Ramos (cell line): Measurements from ENCODE around the gene SYTL2.

Source experiments
- in situ Hi-C: fragments of 300-500 bp; cut with MboI; formaldehyde crosslinking; loops from one replicate; pipeline ENCODE4 v1.14.3; 2022; ENCODE audit warnings: low sequenced_read_pairs; ENCODE audit not compliant: unreplicated experiment

Gene SYTL2

DNA sequence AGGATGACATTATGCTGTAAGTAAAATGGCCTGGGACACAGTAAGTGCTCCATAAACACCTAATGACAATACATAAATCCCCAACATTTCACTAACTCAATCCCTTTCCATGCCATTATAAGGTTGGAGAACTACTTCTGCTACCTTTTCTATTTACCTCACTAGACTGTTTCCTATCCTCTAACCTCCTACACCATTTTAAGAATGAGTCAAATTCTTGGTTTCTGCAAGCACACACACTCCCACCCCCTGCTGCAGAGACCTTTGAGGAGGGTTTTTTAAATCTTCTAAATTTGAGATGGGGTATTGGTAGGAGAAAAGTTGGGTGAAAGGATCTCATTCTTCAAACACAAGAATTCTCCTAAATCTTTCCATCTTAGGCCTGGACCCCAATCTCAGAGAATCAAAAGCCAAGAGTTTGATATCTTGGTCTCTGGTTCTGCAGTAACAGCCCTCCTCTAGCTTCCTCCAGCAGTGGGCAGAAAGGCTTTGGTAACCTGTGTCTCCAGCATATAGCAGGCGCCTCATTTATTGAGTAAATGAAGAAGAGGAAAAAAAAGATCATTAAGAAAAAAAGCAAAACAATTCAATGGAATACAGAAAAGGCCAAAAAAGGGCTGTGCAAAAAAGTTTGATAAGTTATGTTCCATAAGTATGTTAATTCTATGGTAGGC lies 42.3 kb downstream of the SYTL2 start:
- in situ Hi-C loops: no loop called here

DNA sequence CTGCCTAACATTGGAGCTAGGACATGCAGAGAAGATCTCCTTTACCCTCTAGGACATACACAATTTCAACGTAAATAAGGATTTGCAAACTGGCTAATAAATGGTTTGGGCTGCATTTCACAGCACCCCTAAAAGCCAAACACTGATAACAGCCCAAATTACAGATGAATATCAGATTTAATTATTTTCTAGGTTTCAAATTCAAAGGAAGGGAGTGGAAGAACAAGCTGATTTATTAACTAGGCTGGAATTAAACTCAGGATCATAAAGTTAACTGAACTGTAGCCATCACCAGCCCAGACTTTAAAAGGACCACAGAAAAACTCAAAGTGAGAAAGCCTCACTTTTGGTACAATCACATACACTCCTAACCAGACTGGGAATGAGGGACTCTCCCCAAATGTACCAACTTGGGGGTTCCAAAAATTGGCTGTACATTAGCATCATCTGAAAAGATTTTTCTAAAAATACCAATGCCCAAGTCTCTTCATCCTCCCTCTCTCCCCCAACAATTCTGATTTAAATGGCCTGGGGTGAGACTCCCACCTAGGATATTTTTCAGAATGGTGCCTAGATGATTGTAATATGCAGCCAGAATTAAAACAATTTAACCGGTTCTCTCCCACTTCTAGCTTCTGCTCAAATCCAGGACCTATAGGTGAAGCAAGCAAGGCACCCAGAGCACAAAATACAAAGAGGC lies 43.5 kb downstream of the SYTL2 start:
- in situ Hi-C loops: no loop called here

DNA sequence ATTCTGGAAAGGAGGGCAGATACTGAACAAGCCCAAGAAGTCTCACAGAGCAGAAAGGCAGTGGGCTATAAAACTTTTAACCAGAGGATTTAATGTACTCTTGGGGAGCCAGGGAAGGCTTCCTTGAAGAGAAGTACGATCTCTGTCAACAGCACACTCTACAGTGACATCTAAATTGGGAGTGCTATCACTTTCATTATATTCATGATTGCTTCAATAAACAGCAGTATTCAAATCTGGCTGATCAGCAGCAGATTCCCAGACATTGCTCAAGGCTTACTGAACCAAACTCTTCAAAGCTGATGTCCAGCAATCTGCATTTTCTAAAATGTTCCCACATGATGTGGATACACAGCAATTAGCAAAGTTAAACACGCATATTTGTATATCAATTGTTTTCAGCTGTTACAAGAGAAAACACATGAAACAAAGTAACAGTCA lies 44.2 kb downstream of the SYTL2 start:
- in situ Hi-C loops: no loop called here

DNA sequence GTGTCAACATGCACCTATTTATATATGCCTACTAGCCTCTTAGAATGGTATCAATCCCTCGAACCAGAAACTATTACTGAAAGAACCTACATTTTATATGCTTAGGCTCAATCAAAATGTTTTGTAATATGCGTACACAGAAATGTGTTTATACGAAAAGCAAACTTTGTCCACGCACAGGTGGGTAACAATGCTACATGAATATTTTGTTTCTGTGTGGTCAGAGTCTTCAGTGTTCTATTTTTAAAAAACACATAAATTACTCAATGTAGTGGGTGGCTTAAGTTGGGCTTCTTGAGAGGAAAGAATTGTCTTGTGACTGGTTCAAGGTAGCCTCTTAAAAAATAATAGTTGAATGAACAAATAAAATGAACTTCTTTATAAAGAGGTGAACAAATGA lies 46.1 kb downstream of the SYTL2 start:
- in situ Hi-C loops: no loop called here

DNA sequence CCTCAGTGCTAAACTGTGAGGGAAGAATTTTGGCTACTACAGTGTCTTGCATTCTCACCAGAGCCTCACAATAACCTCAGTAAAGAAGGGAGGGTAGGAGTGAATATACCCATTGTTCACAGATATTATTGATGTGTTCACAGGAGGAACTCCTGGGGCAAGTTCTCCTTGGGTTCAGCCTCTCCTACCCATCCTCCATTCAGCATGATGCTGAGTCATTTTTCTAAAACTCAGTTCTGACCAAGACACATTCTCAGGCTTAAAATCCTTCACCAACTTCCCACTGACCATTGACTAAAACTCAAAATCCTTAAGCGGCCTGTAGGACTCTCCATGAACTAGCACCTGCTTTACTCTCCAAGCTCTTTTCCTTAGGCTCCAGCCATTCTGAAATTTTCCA lies 48.7 kb downstream of the SYTL2 start:
- in situ Hi-C loops: no loop called here

DNA sequence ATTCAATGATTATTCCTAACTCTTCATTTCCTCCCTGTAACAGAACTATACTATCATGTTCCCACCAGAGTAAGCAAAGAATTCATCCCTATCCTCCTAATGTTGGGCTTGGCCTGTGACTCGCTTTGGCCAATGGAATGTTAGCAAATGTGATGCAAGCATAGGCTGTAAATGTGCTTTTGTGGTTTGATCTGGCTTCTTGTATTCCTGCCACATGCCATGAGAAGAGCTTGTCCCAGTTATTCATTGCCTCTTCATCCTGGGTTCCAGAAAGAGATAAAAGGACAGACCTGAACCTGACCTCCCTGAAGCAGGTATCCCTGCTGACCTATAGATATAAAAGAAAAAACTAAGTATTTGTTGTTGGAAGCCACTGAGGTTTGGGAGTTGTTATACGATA lies 51.0 kb downstream of the SYTL2 start:
- in situ Hi-C loops: no loop called here

DNA sequence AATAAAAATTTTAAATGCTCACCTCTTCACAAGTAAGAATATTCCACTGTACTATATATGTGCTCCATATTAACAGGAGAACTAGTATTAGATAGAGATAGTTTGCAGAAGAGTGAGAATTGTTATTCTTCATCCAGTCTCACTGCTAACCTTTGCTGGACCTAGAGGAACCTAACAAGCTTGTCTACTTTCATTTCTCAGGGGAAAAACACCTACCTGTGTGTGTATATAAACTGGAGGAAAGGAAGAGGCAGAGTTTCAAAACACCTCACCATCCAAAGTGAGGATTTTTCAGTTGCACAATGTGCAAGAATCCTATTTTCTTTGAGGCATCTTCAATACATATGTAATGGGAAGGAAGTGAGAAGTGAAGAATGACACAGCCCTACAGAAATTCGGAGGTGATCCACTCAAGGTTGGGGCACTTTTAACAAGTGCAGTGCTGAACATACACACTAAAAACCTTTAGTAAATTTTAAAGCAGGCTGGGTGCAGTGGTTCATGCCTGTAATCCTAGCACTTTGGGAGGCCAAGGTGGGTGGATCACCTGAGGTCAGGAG lies 52.4 kb downstream of the SYTL2 start:
- in situ Hi-C loops: no loop called here

DNA sequence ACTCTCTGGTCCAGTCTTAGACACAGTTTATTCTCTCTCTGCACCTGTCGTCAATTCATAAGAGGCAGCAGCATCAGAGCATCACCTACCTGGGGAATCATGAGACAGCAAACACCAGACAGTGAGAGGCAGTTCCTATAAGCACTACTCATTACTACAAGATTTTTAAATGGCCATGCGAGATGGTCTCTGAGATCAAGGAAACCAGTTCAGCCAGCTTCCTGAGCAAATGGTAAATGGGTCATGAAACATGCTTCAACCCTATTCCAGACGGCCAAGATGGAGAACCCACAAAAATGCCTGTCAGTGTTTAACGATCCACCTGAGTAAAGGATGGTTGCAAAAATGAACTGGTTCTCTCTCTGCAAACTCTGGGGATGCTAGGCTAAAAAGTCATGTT lies 52.9 kb downstream of the SYTL2 start:
- in situ Hi-C loops: no loop called here

DNA sequence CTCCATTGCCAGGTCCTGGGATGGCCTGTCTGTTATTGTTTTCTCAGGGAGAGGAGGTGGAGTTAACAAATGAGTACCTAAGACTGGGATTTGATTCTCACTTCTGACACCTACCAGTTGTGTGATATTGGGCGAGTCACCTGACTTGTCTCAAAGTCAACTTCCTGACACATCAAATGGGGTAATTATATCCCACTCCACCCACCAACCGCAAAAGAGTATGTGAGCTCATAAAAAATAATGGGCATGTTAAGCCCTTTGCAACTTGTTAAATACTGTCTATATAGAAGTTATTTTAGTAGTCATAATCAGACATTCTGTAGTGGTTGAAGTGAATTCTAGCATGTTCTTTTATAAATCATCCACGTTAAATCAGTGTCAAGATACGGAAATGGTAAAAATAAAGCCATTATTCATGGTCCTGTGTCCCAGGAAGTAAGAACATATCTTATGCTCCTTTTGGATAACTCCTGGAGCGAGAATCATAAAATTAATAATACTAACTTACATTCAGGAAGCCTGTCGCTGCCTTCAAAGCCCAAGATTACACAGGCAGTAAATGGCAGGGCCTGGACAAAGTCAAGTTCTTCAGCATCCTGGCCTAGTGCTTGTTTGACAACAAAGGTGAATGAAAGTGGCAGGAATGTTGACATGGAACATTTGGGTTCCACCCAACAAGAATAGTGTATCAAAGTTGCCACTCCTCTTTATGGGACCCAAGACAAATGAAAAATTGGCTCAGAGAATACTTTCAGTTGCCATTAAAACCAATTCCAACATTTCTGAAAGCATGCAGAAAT lies 54.3 kb downstream of the SYTL2 start:
- in situ Hi-C loops: no loop called here

DNA sequence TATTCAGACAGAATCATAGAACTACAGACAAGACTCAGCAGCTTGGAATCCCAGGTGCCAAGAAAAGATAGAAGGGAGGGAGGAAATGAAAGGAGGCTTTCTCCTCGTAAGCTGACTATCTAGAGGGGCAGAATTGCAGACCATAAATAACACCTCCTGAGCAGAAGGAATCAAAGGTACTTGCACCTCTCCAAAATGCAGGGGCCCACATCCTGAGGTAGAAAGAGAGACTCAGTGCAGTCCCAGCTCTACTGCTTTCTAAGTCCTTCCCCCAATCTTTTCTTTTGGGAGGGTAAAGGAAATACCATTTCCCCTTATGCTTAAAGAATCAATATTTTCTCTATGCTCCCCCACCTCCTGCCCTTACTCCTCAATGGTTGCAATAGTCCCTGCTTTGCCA lies 55.2 kb downstream of the SYTL2 start:
- in situ Hi-C loops: no loop called here

DNA sequence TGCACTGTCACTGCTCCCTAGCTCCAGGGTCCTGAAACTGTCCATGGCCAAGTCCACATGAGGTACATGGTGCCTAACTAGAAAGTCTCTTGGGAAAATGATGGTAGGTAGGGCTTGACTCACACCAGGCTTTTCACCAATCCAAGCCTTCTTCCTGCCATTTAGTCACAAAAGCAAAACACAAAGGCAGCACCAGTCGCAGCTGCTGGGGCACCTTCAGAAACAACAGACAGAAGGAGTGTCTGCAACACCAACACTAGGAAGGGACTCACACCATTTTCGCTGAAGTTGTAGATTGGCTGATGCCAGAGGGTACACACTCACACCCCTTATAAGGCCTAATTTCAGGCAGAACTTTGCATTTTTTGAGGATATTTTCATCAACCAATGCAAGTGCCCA lies 55.7 kb downstream of the SYTL2 start:
- in situ Hi-C loops: no loop called here

DNA sequence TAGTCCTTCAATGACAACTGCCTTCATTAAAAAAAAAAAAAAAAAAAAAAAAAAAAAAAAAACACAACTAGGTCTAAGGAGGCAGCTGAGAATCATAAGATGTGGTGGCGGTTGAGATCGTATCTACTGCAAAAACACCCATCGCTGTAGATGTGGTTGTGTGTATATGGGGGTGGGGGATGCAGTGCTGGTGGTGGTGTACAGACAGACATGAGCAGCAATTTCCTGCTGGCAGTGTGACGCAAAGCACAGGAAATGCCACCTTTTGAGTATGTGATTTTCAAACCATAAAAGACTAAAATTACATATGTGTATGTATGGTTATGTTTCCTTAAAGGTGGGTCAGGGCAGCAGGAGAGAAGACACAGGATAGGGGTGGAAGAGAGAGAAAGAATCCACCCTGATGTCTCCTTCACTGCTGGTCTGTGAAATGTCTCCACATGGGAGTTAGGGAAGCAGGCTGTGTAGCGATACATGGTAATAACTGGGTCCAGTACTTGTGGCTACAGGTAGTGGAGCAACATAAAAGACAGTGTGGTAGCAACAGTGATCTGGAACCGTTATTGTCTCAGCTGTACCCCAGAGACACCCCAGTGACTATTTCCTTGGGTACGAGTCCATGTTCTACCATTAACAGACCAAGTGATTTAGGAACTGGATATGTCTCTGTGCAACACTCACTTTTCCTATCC lies 57.9 kb downstream of the SYTL2 start:
- in situ Hi-C loops: no loop called here

DNA sequence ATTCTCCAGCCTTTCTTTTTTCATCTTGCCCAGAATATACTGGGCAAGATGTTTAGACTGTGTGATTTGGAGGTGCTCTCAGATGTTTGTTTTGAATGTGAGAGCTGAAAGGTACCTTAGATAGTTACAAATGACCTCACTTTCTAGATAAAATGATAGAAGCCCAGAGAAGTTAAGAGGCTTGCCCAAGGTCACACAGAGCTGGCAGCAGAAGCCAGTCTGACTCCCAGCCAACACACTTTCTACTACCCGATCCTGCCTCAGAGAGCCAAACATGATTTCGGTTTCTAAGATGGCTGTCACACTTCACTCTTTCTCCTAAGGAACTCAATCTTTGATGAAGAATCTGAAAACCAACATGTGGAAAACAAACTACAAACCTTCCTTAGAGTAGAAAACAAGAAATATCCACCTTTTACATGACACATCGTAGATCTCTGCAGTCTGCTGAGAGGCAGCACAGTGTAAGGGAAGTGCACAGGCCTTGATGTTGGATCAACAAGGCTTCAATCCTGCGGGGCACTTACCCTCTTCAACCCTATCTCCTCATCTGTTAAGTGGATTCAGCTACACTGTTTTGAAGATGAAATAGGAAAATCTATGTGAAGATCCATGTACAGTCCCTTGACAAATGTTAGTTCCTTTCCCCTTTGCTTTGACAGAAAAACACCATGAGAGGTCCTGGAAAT lies 58.6 kb downstream of the SYTL2 start:
- in situ Hi-C loops: no loop called here

DNA sequence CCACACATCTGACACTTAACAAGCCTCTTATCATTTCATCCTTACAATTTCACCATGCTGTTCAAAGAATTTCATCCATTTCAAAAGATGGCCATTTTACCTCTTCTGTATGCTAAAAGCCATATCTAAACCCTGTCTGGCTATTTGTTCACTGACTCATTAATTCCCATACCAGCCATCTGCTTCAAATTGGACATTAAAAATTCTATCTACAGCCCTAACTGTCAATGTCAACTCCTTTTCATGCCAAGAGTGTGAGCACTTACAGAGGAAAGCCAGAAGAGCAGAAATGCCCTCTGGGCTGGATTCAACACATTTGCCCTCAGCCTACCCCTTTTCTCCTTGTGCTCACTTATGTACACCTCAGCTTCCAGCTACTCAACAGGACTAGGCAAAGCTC lies 59.2 kb downstream of the SYTL2 start:
- in situ Hi-C loops: no loop called here

DNA sequence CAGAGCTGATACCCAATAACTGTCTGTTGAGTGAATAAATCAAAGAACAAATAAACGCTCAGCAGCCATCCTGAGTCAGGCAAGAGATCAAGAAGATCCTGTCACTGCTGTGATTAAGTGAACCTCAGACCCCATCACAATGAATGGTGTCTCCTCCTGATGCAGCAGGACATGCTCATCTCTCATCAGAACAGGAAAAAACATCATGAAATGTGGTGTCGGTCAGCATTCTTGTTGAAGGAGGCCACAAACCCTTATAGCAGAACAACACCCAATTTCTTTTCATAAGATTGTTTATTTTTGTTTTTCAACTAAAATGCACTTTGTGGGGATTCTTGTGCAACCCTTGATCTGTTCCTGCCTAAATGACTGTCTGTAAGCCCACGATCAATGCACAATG lies 60.3 kb downstream of the SYTL2 start:
- in situ Hi-C loops: no loop called here

DNA sequence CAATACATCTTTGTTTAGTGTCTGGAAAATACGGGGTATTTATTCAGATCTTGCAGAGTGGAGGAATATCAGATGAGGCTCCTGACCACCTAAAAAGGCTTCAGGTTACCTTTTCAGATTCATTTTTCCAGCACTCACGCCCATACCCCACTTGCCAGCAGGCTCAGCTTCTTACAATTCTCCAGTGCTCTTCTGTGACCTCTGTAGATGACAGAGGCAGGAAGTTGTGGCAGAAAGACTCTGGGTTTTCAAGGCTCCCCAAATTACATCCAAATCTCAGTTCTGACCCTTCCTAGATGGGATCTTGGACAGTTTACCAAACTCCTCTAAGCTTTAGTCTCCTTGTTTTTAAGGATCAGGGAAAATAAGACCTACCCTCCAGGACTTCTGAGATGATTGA lies 61.1 kb downstream of the SYTL2 start:
- in situ Hi-C loops: no loop called here

DNA sequence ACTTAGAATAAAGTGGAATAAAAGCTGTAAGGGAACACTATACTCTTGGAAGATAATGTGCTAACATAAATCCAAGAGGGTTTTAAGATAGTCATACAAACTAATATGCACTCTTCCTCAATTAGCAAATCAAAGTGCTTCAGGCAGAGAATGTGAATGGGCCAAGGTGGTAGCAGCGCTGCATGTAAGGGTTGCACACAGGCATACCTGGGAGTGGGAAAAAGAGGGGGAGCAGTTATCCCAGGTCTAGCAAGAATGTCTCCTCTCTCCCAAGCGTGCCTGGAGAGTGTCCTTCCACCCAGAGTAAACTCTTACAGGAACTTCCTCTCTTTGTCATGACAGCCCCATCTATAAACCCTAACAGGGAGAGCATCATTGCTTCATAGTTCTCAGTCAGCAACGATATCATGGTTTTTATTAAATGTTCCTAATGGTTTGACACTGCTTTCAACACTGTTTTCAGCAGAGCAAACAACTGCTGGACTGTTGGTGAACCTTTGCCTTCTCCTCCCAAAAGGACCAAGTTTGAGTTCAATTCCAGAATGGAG lies 61.6 kb downstream of the SYTL2 start:
- in situ Hi-C loops: no loop called here

DNA sequence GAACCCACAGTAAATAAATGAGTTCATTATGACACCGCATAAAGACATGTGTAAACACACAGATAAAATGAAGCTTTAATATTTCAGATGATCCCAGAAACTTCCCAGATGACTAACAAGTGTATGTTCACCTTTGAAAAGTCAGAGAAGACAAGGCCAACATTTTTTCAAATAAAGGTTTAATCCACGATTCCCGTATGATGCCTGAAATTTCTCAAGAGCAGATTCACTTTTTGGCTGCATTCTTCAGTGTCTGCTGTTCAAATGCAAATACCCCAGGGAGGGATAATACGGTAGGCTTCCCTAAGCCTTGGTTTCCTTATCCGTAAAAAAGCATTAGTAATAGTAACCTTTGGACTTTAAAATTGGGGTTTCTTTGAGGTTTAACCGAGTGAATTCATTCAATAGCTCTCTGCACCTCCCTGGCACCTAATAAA lies 62.5 kb downstream of the SYTL2 start:
- in situ Hi-C loops: no loop called here

DNA sequence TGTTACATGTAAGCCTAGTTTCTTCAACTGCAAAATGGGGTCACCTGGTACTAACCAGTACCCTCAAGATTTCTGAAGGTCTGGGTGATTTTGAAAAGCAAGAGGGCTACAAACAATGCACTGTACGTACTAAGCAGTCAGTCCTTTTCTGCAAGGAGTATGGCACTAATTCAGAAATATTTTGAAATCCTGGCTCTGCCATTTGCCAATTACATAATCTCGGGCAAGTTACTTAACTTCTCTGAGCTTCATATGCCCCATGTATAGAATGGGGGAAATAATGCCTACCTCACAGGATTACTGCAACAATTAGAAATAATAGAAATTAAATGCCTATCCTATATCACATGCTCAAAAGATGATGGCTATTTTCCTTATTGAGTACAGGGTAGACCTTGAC lies 64.3 kb downstream of the SYTL2 start:
- in situ Hi-C loops: no loop called here

DNA sequence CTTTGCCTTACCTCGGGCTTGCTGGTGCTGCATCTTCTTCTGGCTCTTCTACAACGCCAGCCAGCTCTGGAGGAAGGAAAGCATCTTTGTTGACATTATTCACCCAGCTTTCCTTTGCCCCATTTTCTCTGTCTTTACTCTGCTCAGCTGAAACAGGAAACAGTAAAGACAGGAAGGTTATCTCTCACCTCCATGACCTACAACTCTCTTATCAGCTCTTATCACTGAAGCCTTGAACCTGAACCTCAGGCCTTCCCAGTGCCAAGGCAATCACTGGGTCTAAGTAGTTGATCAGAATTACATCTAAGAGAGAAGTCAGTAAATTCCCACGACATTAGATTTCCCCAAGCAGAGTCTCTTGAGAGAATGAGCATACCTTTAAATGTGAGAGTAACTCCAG lies 65.3 kb downstream of the SYTL2 start:
- in situ Hi-C loops: no loop called here
